K562 (cell line): ENCODE data around the gene CARD9. TPM values are rescaled to one million over a fixed set of nuclear protein-coding genes. Genes with fewer than 3 reads are reported as not detected.

ENCODE experiments used
- CCNT2 ChIP-seq: IDR thresholded peaks from 2 replicates; pipeline ENCODE4 v1.6.1; 2011; ENCODE audit warnings: borderline replicate concordance, low read depth, mild to moderate bottlenecking, moderate library complexity, mixed read lengths, low read length; ENCODE audit not compliant: insufficient read length; ENCODE audit errors: extremely low read depth
- HMGN3 ChIP-seq: IDR thresholded peaks from 2 replicates; pipeline ENCODE4 v1.6.1; 2011; ENCODE audit warnings: borderline replicate concordance, low read depth, mild to moderate bottlenecking, mixed read lengths, low read length; ENCODE audit not compliant: insufficient read length; ENCODE audit errors: extremely low read depth
- MAFG ChIP-seq: fragments of 450-650 bp; conservative IDR thresholded peaks from 2 replicates; pipeline ENCODE4 v1.6.1; 2016; ENCODE audit warnings: missing genetic modification characterization, missing compliant biosample characterization
- polyA plus RNA-seq, 8 experiments: library from polyadenylated mRNA; depleted of rRNA in 4 of 8; stranded (reverse) in 5 of 8; unstranded in 3 of 8; fragments of >200 nt; fragmentation: Nextera tagmentation in 2 of 8; fragmentation: Illumina TruSeq in 1 of 8; extraction: Ambion mirVana in 2 of 8; extraction: Trizol in 1 of 8; gene quantifications; 2 replicates each; pipeline versions ENCODE4 v1.2.1 to v1.2.3, GENCODE V29; 2011 to 2014; ENCODE audit warnings: inconsistent platforms in 1 of 8, missing spikeins in 1 of 8
- total RNA-seq, 7 experiments: library from RNA; depleted of rRNA in 6 of 7; stranded (reverse); fragments of >200 nt in 6 of 7; fragmentation: Illumina TruSeq in 2 of 7; extraction: Trizol in 2 of 7; gene quantifications; 2 replicates each; pipeline versions ENCODE4 v1.2.1 to v1.2.3, GENCODE V29; 2011 to 2021; ENCODE audit warnings: low replicate concordance in 1 of 7
- TF ChIP-seq, protein P1 (sequence below): fragments of 450-650 bp; IDR thresholded peaks from 2 replicates; pipeline ENCODE4 v1.6.1; 2016; ENCODE audit warnings: low read depth
- TF ChIP-seq, protein P2 (sequence below): fragments of 200-400 bp; formaldehyde crosslinking; IDR thresholded peaks from 2 replicates; pipeline ENCODE4 v1.6.1; 2017; ENCODE audit warnings: mild to moderate bottlenecking, low read depth, low read length, moderate library complexity

CARD9 gene
- total and polyA plus RNA-seq, 9 of the 15 experiments (the other 6 are each of a cell fraction or from before 2014, with no cell fraction given) = 1.7 to 53.0 (median 9.7) TPM

DNA sequence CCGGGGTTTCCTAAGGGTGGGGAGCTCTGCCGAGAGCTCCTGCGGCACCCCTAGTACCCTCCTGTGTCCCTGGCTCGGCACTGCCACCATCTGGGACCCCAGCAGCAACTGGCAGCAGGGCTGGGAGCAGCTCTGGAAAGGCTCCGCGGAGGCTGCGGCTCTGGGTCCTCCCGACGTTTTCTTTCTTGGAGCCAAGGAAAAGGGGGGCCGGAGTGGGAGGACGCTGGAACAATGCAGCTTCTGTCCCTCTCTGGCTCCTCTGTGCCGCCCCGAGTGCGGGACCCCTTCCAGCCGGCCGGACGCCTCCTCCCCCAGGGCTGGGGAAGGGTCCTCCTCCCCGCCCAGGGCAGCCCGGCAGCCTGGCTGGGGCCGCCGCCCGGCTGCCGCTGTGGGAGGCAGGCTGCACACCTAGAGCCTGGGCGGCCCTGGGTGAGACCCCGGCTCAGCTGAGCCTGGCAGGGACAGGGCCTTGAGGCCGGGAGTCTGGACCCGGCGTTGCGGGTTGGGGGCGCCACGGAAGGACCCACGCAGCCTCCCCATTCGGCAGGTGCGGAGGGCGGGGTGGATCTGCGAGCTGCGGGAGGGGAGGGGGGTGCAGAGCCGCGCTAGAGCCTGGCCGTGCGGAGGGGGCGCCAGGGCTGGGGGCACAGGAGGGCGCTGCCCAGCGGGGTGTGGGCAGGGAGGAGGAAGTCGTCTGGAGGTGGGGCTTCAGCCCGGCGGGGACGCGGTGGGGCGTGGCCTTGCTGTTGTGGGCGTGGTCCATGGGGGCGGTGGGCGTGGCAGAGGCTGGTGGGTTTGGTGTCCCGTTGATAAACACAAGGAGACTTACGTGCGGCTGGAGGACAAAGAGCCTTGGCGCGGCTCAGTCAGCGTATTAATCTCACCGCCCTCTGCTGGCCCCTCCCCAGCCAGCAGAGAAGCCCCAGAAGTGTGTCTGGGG lies 31.0 kb downstream of the CARD9 start (continued):
- TF ChIP-seq, protein P1, sequence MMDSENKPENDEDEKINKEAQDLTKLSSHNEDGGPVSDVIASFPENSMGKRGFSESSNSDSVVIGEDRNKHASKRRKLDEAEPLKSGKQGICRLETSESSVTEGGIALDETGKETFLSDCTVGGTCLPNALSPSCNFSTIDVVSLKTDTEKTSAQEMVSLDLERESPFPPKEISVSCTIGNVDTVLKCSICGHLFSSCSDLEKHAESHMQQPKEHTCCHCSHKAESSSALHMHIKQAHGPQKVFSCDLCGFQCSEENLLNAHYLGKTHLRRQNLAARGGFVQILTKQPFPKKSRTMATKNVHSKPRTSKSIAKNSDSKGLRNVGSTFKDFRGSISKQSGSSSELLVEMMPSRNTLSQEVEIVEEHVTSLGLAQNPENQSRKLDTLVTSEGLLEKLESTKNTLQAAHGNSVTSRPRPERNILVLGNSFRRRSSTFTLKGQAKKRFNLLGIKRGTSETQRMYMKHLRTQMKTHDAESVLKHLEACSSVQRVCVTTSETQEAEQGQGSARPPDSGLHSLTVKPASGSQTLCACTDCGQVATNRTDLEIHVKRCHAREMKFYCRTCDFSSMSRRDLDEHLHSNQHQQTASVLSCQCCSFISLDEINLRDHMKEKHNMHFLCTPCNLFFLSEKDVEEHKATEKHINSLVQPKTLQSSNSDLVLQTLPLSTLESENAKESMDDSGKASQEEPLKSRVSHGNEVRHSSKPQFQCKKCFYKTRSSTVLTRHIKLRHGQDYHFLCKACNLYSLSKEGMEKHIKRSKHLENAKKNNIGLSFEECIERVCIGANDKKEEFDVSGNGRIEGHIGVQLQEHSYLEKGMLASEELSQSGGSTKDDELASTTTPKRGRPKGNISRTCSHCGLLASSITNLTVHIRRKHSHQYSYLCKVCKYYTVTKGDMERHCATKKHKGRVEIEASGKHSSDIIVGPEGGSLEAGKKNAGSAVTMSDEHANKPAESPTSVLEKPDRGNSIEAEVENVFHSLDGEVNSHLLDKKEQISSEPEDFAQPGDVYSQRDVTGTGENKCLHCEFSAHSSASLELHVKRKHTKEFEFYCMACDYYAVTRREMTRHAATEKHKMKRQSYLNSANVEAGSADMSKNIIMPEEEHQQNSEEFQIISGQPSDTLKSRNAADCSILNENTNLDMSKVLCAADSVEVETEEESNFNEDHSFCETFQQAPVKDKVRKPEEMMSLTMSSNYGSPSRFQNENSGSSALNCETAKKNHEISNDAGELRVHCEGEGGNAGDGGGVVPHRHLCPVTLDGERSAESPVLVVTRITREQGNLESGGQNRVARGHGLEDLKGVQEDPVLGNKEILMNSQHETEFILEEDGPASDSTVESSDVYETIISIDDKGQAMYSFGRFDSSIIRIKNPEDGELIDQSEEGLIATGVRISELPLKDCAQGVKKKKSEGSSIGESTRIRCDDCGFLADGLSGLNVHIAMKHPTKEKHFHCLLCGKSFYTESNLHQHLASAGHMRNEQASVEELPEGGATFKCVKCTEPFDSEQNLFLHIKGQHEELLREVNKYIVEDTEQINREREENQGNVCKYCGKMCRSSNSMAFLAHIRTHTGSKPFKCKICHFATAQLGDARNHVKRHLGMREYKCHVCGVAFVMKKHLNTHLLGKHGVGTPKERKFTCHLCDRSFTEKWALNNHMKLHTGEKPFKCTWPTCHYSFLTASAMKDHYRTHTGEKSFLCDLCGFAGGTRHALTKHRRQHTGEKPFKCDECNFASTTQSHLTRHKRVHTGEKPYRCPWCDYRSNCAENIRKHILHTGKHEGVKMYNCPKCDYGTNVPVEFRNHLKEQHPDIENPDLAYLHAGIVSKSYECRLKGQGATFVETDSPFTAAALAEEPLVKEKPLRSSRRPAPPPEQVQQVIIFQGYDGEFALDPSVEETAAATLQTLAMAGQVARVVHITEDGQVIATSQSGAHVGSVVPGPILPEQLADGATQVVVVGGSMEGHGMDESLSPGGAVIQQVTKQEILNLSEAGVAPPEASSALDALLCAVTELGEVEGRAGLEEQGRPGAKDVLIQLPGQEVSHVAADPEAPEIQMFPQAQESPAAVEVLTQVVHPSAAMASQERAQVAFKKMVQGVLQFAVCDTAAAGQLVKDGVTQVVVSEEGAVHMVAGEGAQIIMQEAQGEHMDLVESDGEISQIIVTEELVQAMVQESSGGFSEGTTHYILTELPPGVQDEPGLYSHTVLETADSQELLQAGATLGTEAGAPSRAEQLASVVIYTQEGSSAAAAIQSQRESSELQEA = no peak
- peak; percentile 82 for TF ChIP-seq CCNT2
- TF ChIP-seq MAFG (tag) = no peak
- peak; percentile 29 for TF ChIP-seq HMGN3
- TF ChIP-seq, protein P2, sequence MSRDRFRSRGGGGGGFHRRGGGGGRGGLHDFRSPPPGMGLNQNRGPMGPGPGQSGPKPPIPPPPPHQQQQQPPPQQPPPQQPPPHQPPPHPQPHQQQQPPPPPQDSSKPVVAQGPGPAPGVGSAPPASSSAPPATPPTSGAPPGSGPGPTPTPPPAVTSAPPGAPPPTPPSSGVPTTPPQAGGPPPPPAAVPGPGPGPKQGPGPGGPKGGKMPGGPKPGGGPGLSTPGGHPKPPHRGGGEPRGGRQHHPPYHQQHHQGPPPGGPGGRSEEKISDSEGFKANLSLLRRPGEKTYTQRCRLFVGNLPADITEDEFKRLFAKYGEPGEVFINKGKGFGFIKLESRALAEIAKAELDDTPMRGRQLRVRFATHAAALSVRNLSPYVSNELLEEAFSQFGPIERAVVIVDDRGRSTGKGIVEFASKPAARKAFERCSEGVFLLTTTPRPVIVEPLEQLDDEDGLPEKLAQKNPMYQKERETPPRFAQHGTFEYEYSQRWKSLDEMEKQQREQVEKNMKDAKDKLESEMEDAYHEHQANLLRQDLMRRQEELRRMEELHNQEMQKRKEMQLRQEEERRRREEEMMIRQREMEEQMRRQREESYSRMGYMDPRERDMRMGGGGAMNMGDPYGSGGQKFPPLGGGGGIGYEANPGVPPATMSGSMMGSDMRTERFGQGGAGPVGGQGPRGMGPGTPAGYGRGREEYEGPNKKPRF = no peak
